ENCODE measurements around the gene DAZAP1.

DAZAP1 gene

GRCh38 chr19:1369214-1369805, 38.1 kb upstream of the DAZAP1 start:
- H3K4me3 ChIP-seq (ENCODE audit: low read depth, low read length): no peak overlapping the region
- in situ Hi-C loops (cut with HindIII; ENCODE audit: low sequenced_read_pairs): no loop called here
- no peak for TF ChIP-seq CTCF (IDR thresholded peaks at IDR 0.05; ENCODE audit: low read depth, low read length, missing control alignments)
- DNase-seq (ENCODE audit: low read depth): no peak

- no peak for TF ChIP-seq CTCF (IDR thresholded peaks at IDR 0.05; ENCODE audit: low read depth, low read length, missing control alignments)
- in situ Hi-C loops (cut with HindIII; ENCODE audit: low sequenced_read_pairs): loop anchor here (5.0 kb wide), 1 partner anchor 48 kb away; no protein-coding TSS in a partner anchor
- no peak for DNase-seq (ENCODE audit: low read depth)
- no peak overlapping the region for H3K4me3 ChIP-seq (ENCODE audit: low read depth, low read length)
Observed at GRCh38 chr19:1370579-1371361, 36.6 kb upstream of the DAZAP1 start.

DNA sequence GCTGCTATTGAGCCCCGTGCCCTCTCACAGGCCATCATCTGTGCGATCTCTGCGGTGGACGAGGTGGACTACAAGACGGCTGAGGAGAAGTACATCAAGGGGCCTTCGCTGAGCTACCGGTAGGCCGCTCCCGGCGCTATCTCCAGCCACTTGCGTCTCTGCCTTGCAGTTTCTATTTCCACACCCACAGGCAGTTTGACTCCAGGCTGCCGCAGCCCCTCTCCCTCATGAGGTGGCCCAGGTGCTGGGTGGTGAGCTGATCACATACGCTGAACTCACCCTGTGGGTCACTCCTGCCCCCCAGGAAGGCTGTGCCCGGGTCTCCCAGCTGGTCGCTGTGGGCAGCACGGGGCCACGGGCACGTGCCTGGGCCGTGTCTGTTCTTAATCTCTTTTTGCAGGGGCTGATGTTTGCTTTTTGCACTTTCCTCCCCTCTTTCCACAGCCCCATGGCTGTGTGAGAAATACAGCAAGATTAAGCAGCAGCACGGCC, 34.3 kb upstream of the DAZAP1 start:
- no peak for TF ChIP-seq CTCF (IDR thresholded peaks at IDR 0.05; ENCODE audit: low read depth, low read length, missing control alignments)
- H3K4me3 ChIP-seq (ENCODE audit: low read depth, low read length): no peak overlapping the region
- in situ Hi-C loops (cut with HindIII; ENCODE audit: low sequenced_read_pairs): loop anchor here (5.0 kb wide), 1 partner anchor 51 kb away; no protein-coding TSS in a partner anchor
- DNase-seq (ENCODE audit: low read depth): no peak

- in situ Hi-C loops (cut with HindIII; ENCODE audit: low sequenced_read_pairs): loop anchor here (5.0 kb wide), 1 partner anchor 51 kb away; no protein-coding TSS in a partner anchor
- TF ChIP-seq CTCF (IDR thresholded peaks at IDR 0.05; ENCODE audit: low read depth, low read length, missing control alignments): no peak
- no peak for DNase-seq (ENCODE audit: low read depth)
- H3K4me3 ChIP-seq (ENCODE audit: low read depth, low read length): no peak overlapping the region
Observed at GRCh38 chr19:1373534-1374249, 33.7 kb upstream of the DAZAP1 start.

DNA sequence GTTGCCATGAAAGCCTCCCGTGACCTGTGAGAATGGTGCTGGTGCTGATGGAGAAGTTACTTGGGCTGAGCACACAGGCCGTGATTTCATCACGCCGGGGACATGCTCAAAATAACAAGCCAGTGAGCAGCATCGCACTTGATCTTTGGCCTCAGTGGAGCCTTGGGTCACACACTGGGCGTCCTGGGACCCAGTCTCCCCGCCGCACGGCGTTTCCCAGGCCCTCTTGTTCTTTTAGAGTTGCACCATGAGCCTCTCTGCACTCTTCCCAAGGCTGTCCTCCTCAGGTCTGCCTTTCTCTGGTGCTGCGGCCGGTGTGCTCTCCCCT, 33.2 kb upstream of the DAZAP1 start:
- in situ Hi-C loops (cut with HindIII; ENCODE audit: low sequenced_read_pairs): loop anchor here (5.0 kb wide), 1 partner anchor 52 kb away; no protein-coding TSS in a partner anchor
- no peak overlapping the region for H3K4me3 ChIP-seq (ENCODE audit: low read depth, low read length)
- no peak for TF ChIP-seq CTCF (IDR thresholded peaks at IDR 0.05; ENCODE audit: low read depth, low read length, missing control alignments)
- no peak for DNase-seq (ENCODE audit: low read depth)

GRCh38 chr19:1376415-1376805, 31.0 kb upstream of the DAZAP1 start:
- in situ Hi-C loops (cut with HindIII; ENCODE audit: low sequenced_read_pairs): no loop called here
- DNase-seq (ENCODE audit: low read depth): no peak
- H3K4me3 ChIP-seq (ENCODE audit: low read depth, low read length): no peak overlapping the region
- no peak for TF ChIP-seq CTCF (IDR thresholded peaks at IDR 0.05; ENCODE audit: low read depth, low read length, missing control alignments)
